Measurements from ENCODE around the gene FAM174B.
A peak's percentile ranks its signal among the peaks of the same experiment; 100 is the strongest.

Gene FAM174B

GRCh38 chr15:92623435-92623834 lies 32.1 kb downstream of the FAM174B start:
- no peaks in the 10 kb centered on the region for H3K27me3 ChIP-seq (replicated peaks; ENCODE audit: control insufficient read depth, insufficient read depth, low read length)
- no peak overlapping the region for H3K4me3 ChIP-seq (replicated peaks; ENCODE audit: low read depth, low read length)
- peaks cover 14% of the 10 kb centered on the region for H3K36me3 ChIP-seq (ENCODE audit: control insufficient read depth, insufficient read depth, low read length)
- no peak for TF ChIP-seq CTCF (IDR thresholded peaks at IDR 0.05; ENCODE audit: insufficient read depth, low read length, poor library complexity, severe bottlenecking)
- no peak for DNase-seq (ENCODE audit: extremely low read depth, insufficient read length)

- peak; percentile 39 for DNase-seq (ENCODE audit: extremely low read depth, insufficient read length)
- Histone ChIP-seq H3K36me3 (ENCODE audit: control insufficient read depth, insufficient read depth, low read length) (peaks cover 18% of the 10 kb centered on the region), H3K27me3 (replicated peaks; ENCODE audit: control insufficient read depth, insufficient read depth, low read length) (no peaks in the 10 kb centered on the region), H3K4me3 (replicated peaks; ENCODE audit: low read depth, low read length) (peak overlapping the region; percentile 66)
- TF ChIP-seq CTCF (IDR thresholded peaks at IDR 0.05; ENCODE audit: insufficient read depth, low read length, poor library complexity, severe bottlenecking), result no peak
Observed at GRCh38 chr15:92621972-92622533, 33.5 kb downstream of the FAM174B start.

GRCh38 chr15:92620991-92621390 lies 34.6 kb downstream of the FAM174B start:
- no peak for DNase-seq (ENCODE audit: extremely low read depth, insufficient read length)
- Histone ChIP-seq H3K27me3 (replicated peaks; ENCODE audit: control insufficient read depth, insufficient read depth, low read length) (no peaks in the 10 kb centered on the region), H3K36me3 (ENCODE audit: control insufficient read depth, insufficient read depth, low read length) (peaks cover 22% of the 10 kb centered on the region), H3K4me3 (replicated peaks; ENCODE audit: low read depth, low read length) (peak overlapping the region; percentile 66)
- TF ChIP-seq CTCF (IDR thresholded peaks at IDR 0.05; ENCODE audit: insufficient read depth, low read length, poor library complexity, severe bottlenecking), result no peak

GRCh38 chr15:92619145-92620101 lies 36.2 kb downstream of the FAM174B start:
- Histone ChIP-seq H3K36me3 (ENCODE audit: control insufficient read depth, insufficient read depth, low read length) (peaks cover 22% of the 10 kb centered on the region), H3K27me3 (replicated peaks; ENCODE audit: control insufficient read depth, insufficient read depth, low read length) (no peaks in the 10 kb centered on the region), H3K4me3 (replicated peaks; ENCODE audit: low read depth, low read length) (peak overlapping the region; percentile 48)
- no peak for DNase-seq (ENCODE audit: extremely low read depth, insufficient read length)
- TF ChIP-seq CTCF (IDR thresholded peaks at IDR 0.05; ENCODE audit: insufficient read depth, low read length, poor library complexity, severe bottlenecking), result no peak

GRCh38 chr15:92617549-92618520 lies 37.7 kb downstream of the FAM174B start:
- peaks cover 22% of the 10 kb centered on the region for H3K36me3 ChIP-seq (ENCODE audit: control insufficient read depth, insufficient read depth, low read length)
- TF ChIP-seq CTCF (IDR thresholded peaks at IDR 0.05; ENCODE audit: insufficient read depth, low read length, poor library complexity, severe bottlenecking), result no peak
- no peak overlapping the region for H3K4me3 ChIP-seq (replicated peaks; ENCODE audit: low read depth, low read length)
- no peaks in the 10 kb centered on the region for H3K27me3 ChIP-seq (replicated peaks; ENCODE audit: control insufficient read depth, insufficient read depth, low read length)
- no peak for DNase-seq (ENCODE audit: extremely low read depth, insufficient read length)
